Fibroblast of pulmonary artery (primary cell): Measurements from ENCODE around the gene TNNT3.

ENCODE experiments used
- DNase-seq: peaks from one replicate; pipeline ENCODE4 v3.0.0-alpha.2; 2010; ENCODE audit warnings: low read depth
- H3K4me3 ChIP-seq: replicated peaks from 2 replicates; pipeline ENCODE4 v1.5.1; 2011; ENCODE audit warnings: low read depth, mild to moderate bottlenecking, control low read depth, low read length, moderate library complexity
- TF ChIP-seq, protein P1 (sequence below): IDR thresholded peaks from 2 replicates; pipeline ENCODE4 v1.5.1; 2011; ENCODE audit warnings: mild to moderate bottlenecking, control low read depth, low read length, inconsistent platforms; ENCODE audit errors: missing control alignments

TNNT3 gene

DNA sequence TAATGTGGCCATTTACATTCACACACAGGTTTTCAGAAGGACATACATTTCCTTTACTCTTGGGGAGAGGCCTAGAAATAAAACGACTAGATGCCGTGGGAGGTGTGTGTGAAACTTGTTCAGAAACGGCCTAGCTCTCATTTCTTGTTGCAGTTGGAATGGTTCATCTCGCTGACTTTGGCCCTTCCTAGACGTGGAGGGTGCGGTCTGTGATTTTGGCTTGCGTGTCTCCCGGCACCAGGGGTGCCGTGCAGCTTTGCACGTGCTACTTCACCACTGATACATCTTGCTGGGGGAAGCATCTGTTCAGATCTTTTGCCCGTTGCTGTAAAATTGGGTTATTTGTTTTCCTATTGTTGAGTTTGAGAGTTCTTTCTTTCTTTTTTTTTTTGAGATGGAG, 24.7 kb upstream of the TNNT3 start:
- no peak for DNase-seq
- H3K4me3 ChIP-seq = no peak overlapping the region
- TF ChIP-seq, protein P1, sequence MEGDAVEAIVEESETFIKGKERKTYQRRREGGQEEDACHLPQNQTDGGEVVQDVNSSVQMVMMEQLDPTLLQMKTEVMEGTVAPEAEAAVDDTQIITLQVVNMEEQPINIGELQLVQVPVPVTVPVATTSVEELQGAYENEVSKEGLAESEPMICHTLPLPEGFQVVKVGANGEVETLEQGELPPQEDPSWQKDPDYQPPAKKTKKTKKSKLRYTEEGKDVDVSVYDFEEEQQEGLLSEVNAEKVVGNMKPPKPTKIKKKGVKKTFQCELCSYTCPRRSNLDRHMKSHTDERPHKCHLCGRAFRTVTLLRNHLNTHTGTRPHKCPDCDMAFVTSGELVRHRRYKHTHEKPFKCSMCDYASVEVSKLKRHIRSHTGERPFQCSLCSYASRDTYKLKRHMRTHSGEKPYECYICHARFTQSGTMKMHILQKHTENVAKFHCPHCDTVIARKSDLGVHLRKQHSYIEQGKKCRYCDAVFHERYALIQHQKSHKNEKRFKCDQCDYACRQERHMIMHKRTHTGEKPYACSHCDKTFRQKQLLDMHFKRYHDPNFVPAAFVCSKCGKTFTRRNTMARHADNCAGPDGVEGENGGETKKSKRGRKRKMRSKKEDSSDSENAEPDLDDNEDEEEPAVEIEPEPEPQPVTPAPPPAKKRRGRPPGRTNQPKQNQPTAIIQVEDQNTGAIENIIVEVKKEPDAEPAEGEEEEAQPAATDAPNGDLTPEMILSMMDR = no peak

DNA sequence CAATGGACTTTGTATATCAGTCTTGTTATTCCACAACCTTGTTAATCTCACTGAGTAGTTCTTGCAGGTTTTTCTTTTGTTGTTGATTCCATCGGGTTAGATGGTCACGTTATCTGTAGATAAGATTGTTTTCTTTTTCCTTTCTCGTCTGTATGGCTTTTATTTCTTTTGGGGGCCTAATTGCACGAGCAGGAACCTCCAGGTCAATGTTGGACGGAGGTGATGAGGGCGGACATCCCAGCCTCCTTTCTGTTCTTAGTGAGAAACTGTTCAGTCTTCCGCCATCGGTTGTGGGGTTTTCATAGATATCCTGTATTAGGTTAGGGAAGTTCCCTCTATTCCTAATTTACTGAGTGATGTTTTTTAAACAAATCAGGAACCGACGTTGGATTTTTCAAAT, 23.0 kb upstream of the TNNT3 start:
- DNase-seq = no peak

DNA sequence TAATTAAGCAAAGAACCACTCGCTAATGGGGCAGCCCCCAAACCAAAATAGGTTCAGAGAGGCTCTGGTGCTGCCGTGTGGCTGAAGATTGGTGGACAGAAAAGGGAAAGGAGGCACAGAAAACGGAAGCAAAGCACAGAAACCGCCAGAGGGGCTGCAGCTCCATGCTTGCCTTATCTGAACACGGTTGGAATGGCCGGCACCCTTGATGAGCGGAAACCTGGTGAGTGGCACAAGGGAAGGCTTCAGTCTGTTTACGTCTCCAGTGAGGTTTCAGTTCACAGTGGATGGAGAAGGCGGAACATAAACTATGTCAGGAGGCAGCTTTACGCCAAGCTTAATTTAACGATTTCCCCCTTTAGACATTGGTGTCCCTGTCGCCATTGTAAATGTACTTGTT, 22.6 kb upstream of the TNNT3 start:
- no peak for DNase-seq
- TF ChIP-seq, protein P1 = no peak
- no peak overlapping the region for H3K4me3 ChIP-seq

More for the DNA sequence above, 23.0 kb upstream of the TNNT3 start:
- TF ChIP-seq, protein P1 = no peak
- no peak overlapping the region for H3K4me3 ChIP-seq

DNA sequence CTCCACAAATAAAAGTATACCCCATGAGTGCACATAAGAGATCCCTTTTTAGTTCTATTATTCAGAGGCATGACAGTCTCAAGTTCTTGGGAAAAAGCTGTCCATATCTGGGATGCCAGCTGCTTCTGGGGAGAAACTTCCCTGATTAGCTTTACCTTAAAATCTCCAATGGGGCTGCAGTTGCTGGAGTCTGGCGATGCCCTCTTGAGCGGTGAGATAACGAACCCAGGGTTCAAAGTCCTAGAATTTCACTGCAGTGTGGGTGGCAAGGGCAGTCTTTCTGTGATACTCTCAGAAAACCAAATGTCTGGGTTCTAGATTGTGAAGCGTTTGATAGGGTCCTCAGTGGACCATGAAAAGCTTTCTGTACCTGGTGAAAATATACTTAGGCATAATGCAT, 20.4 kb upstream of the TNNT3 start:
- H3K4me3 ChIP-seq = no peak overlapping the region
- DNase-seq = no peak
- TF ChIP-seq, protein P1 = no peak

DNA sequence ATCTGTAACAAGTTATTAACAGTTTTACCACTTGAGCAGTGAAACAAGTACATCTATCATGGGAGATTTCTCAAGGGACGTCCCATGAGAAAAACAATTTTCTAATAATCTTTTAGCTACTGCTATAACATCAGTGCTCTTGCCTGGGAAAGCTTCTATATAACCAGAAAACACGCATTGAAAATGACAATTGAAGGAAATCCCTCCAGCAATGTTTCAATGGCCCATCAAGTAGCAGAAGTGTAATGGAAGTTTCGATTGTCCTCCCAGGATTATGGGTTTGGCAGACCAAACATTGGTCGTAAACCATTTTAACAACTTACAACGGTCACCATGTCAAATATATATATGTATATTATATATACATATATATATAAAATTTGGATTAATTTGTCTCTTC, 19.8 kb upstream of the TNNT3 start:
- TF ChIP-seq, protein P1 = no peak
- no peak overlapping the region for H3K4me3 ChIP-seq
- DNase-seq = no peak

DNA sequence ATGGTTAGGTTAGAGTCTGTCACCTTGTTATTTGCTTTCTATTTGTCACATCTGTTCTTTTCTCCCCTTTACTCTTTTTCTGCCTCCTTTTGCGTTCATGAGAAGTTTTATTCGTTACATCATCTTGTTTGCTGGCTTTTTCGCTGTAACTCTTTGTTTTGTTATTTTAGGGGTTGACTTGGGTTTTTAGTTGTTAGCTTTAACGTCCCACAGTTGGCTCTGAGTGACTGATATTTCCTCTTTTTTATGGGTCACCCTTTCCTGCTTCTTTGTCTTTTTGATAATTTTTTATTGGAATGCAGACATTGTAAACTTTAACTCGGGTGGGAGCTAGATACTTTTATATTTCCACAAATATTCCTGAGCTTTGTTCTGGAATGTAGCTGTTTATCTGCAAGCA, 13.3 kb upstream of the TNNT3 start:
- TF ChIP-seq, protein P1 = no peak
- peak; percentile 20 for DNase-seq
- no peak overlapping the region for H3K4me3 ChIP-seq

DNA sequence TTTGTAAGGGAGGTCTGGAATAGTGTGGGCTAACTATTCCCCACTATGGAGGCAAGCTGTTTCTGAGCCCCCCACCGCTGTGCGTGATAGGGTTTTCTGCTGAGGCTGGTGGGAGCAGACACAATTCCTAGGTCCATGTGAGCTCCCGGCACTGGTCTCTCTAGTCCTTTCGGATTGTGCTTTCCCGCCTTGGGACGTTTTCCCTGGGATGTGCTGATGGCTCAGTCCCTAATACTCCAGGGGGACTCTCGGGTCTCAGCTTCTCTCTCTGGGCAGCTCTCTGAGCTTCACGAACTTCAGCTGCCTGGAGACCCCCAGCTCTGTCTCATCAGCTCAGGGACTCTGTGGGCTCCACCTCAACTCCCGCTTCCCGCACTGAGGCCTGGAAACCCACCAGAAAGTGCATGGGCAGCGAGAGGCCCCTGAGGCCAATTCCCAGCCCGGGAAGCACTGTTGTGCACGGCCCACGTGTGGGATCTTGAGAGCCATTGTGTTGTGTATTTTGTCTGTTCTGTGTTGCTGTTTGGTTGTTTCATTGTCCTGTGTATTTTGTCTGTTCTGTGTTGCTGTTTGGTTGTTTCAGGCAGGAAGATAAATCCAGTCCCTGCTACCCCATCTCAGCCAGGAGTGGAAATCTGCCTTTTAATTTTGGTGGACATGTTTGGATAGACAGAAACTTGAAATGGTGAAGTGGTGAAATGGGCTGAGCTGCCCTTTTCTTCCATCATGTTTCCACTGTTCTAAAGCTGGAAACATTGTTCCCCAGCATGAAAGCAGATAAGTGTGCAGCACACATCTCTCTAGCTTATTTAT, 12.7 kb upstream of the TNNT3 start:
- no peak for DNase-seq
- H3K4me3 ChIP-seq = no peak overlapping the region
- TF ChIP-seq, protein P1 = no peak
